Activated T-helper 2 cell treated with anti-CD3 and anti-CD28 coated beads, Interferon-gamma antibody, Interleukin-2, Interleukin-4, amounts not matched to agents 10 μg/mL and 5 μg/mL and 100 μg/mL, durations not matched to agents 14 hours and 24 hours and 36 hours (primary cell): ENCODE data around the gene SKAP2. TPM values are rescaled to one million over a fixed set of nuclear protein-coding genes. Genes with fewer than 3 reads are reported as not detected.

Source experiments
- total RNA-seq: library from RNA; stranded (reverse); gene quantifications from 2 replicates; pipeline ENCODE4 v1.2.3, GENCODE V29; 2022

SKAP2 gene
- total RNA-seq, 1 donor from 2014 or later = 8.2 TPM

Other genes with a start within 250 kb of the SKAP2 start
- gene HOXA1, start 231.4 kb upstream of the SKAP2 start, total RNA-seq = 0.11 and 0.16 TPM in 2 replicates
- not detected in 2 replicates for gene HOXA2, start 238.1 kb upstream of the SKAP2 start, total RNA-seq